Sciatic nerve (tissue), 2 donors: ENCODE results near the gene CRISPLD2. TPM values are rescaled to one million over a fixed set of nuclear protein-coding genes. Genes with fewer than 3 reads are reported as not detected.

ENCODE experiments used
- ATAC-seq: fragments of 200-7000 bp; cut with Tn5 transposase; one replicate; pipeline ENCODE4 v1.9.1; 2020; ENCODE audit warnings: mild to moderate bottlenecking, moderate library complexity
- DNase-seq: peaks from one replicate; pipeline ENCODE4 v3.0.0-alpha.2; 2020; ENCODE audit warnings: low spot score
- intact Hi-C: fragments of 100-400 bp; cut with DNase I; formaldehyde crosslinking; loops from one replicate; pipeline ENCODE4 v1.14.2; 2022
- total RNA-seq: library from RNA; stranded (reverse); fragmentation: NEBNext Ultra II Directional; extraction: Animal tissue kit (Norgen Biotek cat#: 25700); gene quantifications from one replicate; pipeline ENCODE4 v1.2.1, GENCODE V29; 2021
- donor health status: DM: no; HTN: no; CAD: no.
- donor health status: DM: no; HTN: no; CAD: no.

Gene CRISPLD2
- total RNA-seq, 1 donor from 2014 or later, result 118 TPM

- no peak for ATAC-seq
- no peak for DNase-seq
- intact Hi-C loops, result no loop called here
Observed at GRCh38 chr16:84874004-84874435, 54.2 kb downstream of the CRISPLD2 start.

- DNase-seq (no peak), ATAC-seq (no peak)
- intact Hi-C loops, result no loop called here
Observed at GRCh38 chr16:84874553-84874952, 54.8 kb downstream of the CRISPLD2 start.

- ATAC-seq (no peak), DNase-seq (no peak)
- intact Hi-C loops, result no loop called here
Observed at GRCh38 chr16:84874983-84875382, 55.2 kb downstream of the CRISPLD2 start.

GRCh38 chr16:84875846-84876245 lies 56.1 kb downstream of the CRISPLD2 start:
- DNase-seq (no peak), ATAC-seq (no peak)
- intact Hi-C loops, result no loop called here

- ATAC-seq (no peak), DNase-seq (no peak)
- intact Hi-C loops, result no loop called here
Observed at GRCh38 chr16:84876873-84877606, 57.3 kb downstream of the CRISPLD2 start.

GRCh38 chr16:84878770-84879169 lies 59.0 kb downstream of the CRISPLD2 start:
- DNase-seq, result no peak
- intact Hi-C loops, result no loop called here
- no peak for ATAC-seq

GRCh38 chr16:84879569-84880487 lies 60.0 kb downstream of the CRISPLD2 start:
- intact Hi-C loops, result no loop called here
- ATAC-seq, result no peak
- no peak for DNase-seq

- DNase-seq, result peak; percentile 75
- intact Hi-C loops, result no loop called here
- ATAC-seq, result peak; percentile 73
Observed at GRCh38 chr16:84881702-84882521, 62.1 kb downstream of the CRISPLD2 start.

GRCh38 chr16:84883301-84883700 lies 63.5 kb downstream of the CRISPLD2 start:
- peak; percentile 24 for ATAC-seq
- no peak for DNase-seq
- intact Hi-C loops, result no loop called here

GRCh38 chr16:84884246-84884595 lies 64.4 kb downstream of the CRISPLD2 start:
- no peak for DNase-seq
- peak; percentile 6 for ATAC-seq
- intact Hi-C loops, result no loop called here

- DNase-seq, result peak; percentile 78
- peak; percentile 73 for ATAC-seq
- intact Hi-C loops, result no loop called here
Observed at GRCh38 chr16:84884596-84885341, 65.0 kb downstream of the CRISPLD2 start.

GRCh38 chr16:84885342-84885910 lies 65.6 kb downstream of the CRISPLD2 start:
- DNase-seq (no peak), ATAC-seq (peak; percentile 9)
- intact Hi-C loops, result no loop called here

GRCh38 chr16:84886497-84887090 lies 66.8 kb downstream of the CRISPLD2 start:
- no peak for ATAC-seq
- no peak for DNase-seq
- intact Hi-C loops, result no loop called here

GRCh38 chr16:84887207-84887606 lies 67.4 kb downstream of the CRISPLD2 start:
- intact Hi-C loops, result no loop called here
- DNase-seq (no peak), ATAC-seq (no peak)

GRCh38 chr16:84888450-84888849 lies 68.7 kb downstream of the CRISPLD2 start:
- intact Hi-C loops, result no loop called here
- ATAC-seq (no peak), DNase-seq (no peak)

GRCh38 chr16:84889066-84889465 lies 69.3 kb downstream of the CRISPLD2 start:
- DNase-seq, result no peak
- intact Hi-C loops, result no loop called here
- ATAC-seq, result no peak

GRCh38 chr16:84890427-84890826 lies 70.6 kb downstream of the CRISPLD2 start:
- ATAC-seq (no peak), DNase-seq (no peak)
- intact Hi-C loops, result no loop called here

GRCh38 chr16:84891149-84891795 lies 71.5 kb downstream of the CRISPLD2 start:
- ATAC-seq, result peak; percentile 45
- intact Hi-C loops, result no loop called here
- DNase-seq, result no peak
